Right lobe of liver (tissue), 4 donors: ENCODE data around the gene PICALM.

Source experiments
- POLR2A ChIP-seq: fragments of 450-650 bp; IDR thresholded peaks from one replicate; pipeline ENCODE4 v1.6.1; 2017; ENCODE audit warnings: antibody characterized with exemption, mild to moderate bottlenecking
- TF ChIP-seq, protein P1 (sequence below), 4 donors: fragments of 200-600 bp in 3 of 4; fragments of 450-650 bp in 1 of 4; IDR thresholded peaks; one replicate each; pipeline versions ENCODE4 v1.5.1 to v1.8.0; 2016 to 2022; ENCODE audit warnings: antibody characterized with exemption in 4 of 4, mild to moderate bottlenecking in 2 of 4
- donor health status: DM: no; HTN: no; CAD: no.
- donor health status: DM: no; HTN: no; CAD: no.
- donor health status: DM: no; HTN: yes; CAD: no.

DNA sequence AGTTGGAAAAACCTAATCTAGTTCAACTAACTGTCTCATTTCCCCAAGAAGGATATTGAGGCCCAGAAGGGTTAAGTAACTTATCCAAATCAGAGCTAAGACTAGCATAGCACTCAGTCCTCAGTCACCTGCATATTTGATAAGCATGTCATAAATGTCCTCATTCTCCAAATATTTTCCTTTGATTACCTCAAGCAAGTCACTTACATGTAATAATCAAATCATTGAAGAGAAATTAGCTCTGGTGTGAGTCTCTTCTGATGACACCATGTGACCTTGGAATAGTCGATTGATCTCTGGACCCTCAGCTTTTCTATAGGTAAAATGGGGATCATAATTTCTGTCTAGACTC lies 48.8 kb upstream of the PICALM start:
- TF ChIP-seq, protein P1, sequence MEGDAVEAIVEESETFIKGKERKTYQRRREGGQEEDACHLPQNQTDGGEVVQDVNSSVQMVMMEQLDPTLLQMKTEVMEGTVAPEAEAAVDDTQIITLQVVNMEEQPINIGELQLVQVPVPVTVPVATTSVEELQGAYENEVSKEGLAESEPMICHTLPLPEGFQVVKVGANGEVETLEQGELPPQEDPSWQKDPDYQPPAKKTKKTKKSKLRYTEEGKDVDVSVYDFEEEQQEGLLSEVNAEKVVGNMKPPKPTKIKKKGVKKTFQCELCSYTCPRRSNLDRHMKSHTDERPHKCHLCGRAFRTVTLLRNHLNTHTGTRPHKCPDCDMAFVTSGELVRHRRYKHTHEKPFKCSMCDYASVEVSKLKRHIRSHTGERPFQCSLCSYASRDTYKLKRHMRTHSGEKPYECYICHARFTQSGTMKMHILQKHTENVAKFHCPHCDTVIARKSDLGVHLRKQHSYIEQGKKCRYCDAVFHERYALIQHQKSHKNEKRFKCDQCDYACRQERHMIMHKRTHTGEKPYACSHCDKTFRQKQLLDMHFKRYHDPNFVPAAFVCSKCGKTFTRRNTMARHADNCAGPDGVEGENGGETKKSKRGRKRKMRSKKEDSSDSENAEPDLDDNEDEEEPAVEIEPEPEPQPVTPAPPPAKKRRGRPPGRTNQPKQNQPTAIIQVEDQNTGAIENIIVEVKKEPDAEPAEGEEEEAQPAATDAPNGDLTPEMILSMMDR (IDR thresholded peaks at IDR 0.05): no peak
- TF ChIP-seq POLR2A: no peak
